HTR-8/SVneo (cell line): ENCODE measurements around the gene COMT.
"Not testable (repeated sequence)": the region's sequence is repeated elsewhere in the genome, so short reads cannot be mapped to it uniquely, and the experiment has no call there.

Experiments
- DNase-seq: peaks from one replicate; pipeline ENCODE4 v3.0.0; 2011; ENCODE audit warnings: low spot score, mixed read lengths; ENCODE audit not compliant: insufficient read length
- FAIRE-seq: peaks from 2 replicates; lab custom pipeline; 2011; peaks lifted over from hg19 to GRCh38; lab: Jason Lieb, UNC

COMT gene

GRCh38 chr22:19906864-19907263, 34.7 kb upstream of the COMT start:
- not testable (repeated sequence) for FAIRE-seq, DNase-seq

DNA sequence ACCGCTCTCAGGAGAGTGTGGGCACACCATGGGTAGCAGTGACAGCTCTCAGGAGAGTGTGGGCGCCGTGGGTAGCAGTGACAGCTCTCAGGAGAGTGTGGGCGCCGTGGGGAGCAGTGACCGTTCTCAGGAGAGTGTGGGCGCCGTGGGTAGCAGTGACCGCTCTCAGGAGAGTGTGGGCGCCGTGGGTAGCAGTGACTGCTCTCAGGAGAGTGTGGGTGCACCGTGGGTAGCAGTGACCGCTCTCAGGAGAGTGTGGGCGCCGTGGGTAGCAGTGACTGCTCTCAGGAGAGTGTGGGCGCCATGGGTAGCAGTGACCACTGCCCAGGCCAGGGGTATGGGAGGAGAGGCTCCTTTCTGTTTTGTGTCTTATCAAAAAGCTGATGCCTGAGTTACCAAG, 33.7 kb upstream of the COMT start:
- DNase-seq, FAIRE-seq: not testable (repeated sequence)

DNA sequence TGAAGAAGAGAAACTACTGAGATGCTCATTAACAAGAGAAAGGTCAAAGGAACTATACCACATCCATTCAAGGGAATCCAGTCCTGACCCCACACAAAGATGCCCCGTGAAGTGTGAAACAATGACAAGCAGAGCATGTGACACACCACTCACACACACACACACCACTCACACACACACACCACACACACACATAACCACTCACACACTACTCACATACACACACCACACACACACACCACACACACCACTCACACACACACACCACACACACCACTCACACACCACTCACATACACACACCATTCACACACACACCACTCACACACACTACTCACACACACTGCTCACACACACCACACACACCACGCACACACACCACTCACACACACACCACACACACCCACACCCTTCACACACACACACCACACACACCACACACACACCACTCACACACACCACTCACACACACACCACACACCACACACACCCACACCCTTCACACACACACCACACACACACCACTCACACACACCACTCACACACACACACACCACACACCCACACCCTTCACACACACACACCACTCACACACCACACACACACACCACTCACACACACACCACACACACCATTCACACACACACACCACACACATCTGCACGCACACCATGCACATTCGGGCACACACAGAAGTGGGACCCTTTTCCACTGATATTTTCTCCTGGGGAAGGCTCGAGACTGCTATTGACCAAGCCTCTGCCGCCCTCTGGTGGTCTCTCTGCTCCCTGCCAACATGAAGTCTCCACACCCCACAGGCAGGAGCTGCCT, 32.0 kb upstream of the COMT start:
- FAIRE-seq = peak; percentile 100
- DNase-seq = peak; percentile 87

DNA sequence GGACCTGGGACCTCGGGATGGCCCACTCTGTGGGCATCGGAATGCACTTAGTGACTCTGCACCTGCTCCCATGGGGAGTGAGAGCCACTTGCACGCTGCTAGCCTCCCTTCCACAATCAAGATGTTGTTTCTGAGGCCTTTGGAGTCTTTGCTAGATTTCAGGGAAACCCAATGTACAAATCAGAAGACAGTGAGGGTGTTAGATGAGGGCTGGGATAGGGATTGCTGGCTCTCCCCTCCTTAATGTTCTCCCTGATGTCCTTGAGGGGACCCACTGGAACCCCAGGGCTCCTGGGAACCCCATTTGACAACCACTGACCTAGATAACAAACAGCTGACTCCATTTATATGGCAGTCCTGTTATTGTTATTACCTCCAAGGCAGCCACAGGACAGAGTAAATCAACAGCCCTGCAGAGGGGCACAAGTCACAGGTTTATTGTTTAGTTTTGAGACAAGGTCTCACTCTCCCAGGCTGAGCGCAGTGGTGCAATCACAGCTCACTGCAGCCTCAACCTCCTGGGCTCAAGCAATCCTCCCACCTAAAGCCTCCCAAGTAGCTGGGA, 31.3 kb upstream of the COMT start:
- no peak for FAIRE-seq
- DNase-seq = no peak

- FAIRE-seq = no peak
- DNase-seq = no peak
Measured at GRCh38 chr22:19911540-19912270, 29.9 kb upstream of the COMT start.

DNA sequence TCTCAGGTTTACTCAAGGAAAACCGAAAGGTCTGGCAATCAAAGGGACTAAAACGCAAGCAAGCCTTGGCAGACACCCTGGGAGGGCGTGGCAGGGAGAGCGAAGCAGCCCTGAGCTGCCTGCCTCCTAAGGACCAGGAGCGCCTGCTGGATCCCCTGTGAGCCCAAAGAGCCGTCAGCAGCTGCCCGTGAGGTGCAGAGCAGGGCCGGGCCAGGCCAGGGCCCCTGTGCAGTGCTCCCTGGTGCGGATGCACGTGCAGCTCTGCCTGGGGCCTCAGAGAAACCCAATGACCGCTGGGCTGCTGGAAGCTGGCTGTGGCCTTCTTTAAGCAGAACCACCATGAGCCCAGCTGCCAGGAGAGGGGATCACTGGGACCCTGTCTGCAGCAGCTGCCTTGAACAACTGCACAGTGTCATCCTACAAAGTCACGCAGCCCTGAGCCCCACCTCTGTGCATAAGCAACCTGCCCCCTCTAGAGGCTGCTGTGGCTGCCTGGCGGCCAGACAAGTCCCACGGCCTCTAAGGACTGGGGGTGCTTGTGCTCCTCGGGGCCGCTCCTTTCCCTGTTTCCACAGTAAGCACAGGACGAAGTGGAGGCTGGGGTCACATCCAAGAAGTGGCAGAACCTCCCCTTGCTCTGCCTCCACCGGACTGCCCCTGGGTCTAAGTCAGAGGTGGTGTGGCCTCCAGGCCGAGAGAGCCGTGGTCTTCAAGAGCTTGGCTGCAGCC, 29.1 kb upstream of the COMT start:
- no peak for FAIRE-seq
- DNase-seq = no peak

DNA sequence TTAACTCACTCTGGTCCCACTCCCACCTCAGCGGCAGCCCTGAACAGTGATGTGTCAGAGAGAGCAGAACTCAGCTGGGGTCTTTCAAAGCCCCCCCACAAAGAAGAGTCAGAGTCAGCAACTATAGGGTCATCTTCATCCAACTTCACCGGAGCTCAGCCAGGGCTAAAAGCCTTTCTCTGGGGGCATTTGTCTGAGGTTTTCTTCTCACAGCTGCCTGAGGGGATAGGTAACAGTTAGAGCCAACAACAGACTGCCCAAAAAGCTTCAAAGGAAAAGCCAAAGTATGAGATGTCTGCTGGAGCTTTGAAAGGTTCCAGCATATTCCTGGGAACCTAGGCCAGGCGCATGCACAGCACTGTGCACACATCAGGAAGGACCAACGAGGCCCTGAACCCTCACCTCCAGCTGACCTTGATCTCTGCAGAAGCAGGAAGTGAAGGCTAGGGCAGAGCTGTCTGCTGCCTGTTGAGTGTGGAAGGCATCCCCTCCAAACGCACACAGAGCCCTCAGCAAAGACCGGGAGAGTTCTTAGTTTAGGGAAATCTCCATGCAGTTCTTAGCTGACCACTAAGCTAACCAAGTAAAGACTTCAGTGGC, 28.1 kb upstream of the COMT start:
- FAIRE-seq = no peak
- DNase-seq = no peak

DNA sequence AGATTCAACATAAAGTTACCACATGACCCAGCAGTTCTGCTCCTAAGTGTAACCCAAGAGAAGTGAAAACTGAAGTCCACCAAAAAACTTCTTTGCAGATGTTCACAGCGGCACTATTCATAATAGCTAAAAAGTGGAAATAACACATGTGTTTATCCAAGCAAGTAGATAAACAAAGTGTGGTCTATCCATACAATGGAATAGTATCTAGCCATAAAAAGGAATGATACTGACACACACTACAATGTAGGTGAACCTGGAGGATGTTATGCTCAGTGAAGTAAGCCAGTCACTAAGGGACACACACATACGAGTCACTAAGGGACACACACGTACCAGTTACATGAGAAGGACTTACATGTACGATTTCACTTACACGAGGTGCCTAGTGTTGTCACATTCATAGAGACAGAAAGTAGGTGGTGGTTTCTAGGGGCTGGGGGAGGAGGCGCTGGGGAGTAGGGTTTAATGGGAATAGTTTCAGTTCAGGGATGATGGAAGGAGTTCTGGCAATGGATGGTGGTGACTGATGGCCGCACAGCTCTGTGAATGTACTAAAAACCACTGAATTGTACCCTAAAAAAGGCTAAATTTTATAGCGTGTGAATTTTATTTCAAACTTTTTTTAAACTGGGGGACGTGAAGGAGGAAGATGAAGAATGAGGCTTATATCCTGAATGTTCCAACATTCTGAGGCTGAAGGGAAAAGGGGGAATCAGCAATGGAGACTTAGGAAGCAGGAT, 27.2 kb upstream of the COMT start:
- DNase-seq (no peak), FAIRE-seq (no peak)

- FAIRE-seq (no peak), DNase-seq (no peak)
Measured at GRCh38 chr22:19915287-19915954, 26.2 kb upstream of the COMT start.

DNA sequence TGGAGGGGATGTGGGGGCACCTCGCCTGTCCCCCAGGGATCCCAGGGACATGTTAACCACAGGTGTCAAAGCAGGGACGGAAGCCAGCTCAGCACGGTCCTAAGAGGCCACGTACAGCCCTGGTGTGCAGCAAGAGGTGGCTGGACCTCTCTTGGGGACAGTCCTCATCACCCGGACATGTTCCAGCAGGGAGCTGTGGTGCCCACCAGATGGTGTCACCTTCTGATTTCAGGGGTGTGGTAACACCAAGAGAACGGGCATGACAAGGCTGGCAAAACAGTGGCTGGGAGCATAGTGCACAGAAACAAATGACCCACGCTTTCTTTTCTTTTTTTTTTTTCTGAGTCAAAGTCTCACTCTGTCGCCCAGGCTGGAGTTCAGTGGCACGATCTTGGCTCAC, 25.6 kb upstream of the COMT start:
- DNase-seq (no peak), FAIRE-seq (no peak)

DNA sequence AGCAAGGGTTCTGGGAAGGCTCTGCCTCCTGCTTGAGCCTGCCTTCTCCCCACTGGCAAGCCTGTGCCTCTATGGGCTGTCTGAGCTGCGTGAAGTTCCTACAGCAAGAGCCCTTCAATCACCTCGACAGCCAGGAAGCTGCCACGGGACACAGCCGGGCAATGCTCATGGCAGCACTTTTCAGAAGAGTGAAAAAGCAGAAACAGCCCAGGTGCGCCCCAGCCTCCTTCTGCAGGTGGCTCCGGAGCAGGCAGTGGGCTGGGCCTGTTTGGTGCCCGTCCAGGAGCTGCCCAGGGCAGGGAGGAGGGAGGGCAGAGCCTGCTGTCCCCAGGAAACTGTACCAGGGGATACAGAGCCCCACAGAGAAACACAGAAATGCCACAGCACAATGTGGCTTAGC, 24.6 kb upstream of the COMT start:
- DNase-seq (no peak), FAIRE-seq (no peak)

DNA sequence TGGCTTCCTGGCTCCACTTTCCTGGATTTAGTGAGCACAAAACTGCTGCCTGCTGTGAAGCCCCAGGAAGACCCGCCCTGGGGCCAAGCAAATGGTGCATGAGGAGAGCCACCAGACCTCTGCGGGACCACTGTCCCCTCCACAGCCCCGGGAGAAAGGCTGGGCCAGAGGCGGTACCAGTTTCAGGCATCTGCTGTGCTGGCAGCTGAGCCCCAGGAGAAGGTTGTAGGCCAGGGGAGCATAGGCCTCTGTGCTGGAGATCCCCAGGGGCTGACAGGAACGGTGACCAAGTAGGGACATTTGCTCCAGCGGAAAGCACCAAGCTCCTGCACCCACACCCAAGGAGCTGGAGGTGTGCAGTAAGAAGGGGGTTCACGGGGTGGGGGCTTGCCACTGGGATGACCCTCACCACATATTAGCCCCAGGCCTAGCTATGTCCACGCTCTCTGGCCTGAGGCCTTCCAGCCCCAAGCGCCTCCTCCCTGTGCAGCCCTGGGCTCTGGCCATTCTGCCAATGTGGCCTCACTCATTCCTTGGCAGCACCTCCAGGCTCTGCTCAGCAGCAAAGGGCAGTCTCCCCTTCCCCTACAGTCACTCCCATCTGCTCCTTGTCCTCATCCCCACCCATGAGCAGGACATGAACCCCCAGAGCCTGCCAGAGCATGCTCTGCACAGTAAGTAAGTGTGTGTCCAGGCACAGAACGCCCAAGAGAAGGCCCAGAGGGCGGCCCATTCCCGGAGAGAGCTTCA, 24.0 kb upstream of the COMT start:
- FAIRE-seq = no peak
- DNase-seq = no peak

GRCh38 chr22:19918332-19919106, 23.1 kb upstream of the COMT start:
- FAIRE-seq (no peak), DNase-seq (no peak)

DNA sequence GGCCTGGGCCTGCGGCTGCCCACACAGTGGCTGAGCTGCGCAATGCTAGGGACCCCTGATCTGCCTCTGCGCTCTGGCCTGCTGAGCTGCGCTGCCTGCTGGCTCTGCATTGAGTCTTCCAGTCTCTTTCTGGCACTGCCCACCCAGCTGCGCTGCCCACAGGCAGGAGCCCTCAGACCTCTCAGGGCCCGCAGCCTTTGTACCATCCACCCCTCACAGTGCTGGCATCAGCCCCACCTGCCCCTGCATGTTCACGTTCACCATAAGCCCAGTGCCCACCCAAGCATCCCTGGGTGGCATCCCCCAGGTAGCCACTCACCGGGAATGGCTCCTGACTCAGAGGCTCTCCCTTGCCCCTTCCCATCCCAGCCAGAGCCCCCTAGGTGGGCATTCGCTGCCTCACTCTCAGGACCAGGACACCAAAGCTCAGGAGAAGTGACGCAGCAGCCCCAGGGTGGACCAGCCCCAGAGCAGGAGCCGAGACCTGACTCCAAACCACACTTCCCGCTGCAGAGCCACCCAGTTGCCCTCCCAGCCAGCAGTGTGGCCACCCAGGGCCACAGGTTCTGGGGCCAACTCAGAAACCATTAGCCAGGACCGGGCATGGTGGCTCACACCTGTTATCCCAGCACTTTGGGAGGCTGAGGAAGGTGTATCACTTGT, 21.7 kb upstream of the COMT start:
- DNase-seq = no peak

DNA sequence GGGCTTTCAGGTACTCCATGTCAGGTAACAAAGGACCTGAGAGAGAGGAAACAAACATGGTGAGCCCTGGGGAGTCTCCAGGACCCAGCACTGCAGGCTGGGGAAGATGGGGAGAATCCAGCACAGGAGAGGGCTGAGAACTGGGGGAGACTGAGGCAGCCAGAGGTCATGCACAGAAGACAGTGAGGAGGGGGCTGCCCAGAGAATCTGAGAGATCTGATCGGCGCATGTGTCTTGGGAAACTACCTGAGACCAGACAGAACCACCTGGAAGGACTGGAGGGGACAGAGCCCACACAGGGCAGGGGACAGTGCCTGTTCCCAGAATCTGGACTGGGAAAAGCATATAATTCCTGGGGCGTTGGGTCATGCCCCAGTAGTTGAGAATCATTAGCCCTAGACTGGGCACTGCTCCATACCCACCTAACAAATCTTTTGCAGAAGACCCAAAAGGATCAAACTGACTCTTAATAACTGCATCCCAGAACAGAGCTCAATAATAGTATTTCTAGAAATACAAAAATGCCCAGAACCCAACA, 20.0 kb upstream of the COMT start:
- FAIRE-seq (no peak), DNase-seq (no peak)

More for the DNA sequence above, 21.7 kb upstream of the COMT start:
- FAIRE-seq = no peak

GRCh38 chr22:19923914-19924513, 17.6 kb upstream of the COMT start:
- DNase-seq (no peak), FAIRE-seq (no peak)
